ENCODE measurements around the gene SLC16A6. TPM values are rescaled to one million over a fixed set of nuclear protein-coding genes. Genes with fewer than 3 reads are reported as not detected.
"Not testable (repeated sequence)": the region's sequence is repeated elsewhere in the genome, so short reads cannot be mapped to it uniquely, and the experiment has no call there.

Gene SLC16A6
- total RNA-seq, 2 donors from 2014 or later: 0.64 to 5.5 TPM

DNA sequence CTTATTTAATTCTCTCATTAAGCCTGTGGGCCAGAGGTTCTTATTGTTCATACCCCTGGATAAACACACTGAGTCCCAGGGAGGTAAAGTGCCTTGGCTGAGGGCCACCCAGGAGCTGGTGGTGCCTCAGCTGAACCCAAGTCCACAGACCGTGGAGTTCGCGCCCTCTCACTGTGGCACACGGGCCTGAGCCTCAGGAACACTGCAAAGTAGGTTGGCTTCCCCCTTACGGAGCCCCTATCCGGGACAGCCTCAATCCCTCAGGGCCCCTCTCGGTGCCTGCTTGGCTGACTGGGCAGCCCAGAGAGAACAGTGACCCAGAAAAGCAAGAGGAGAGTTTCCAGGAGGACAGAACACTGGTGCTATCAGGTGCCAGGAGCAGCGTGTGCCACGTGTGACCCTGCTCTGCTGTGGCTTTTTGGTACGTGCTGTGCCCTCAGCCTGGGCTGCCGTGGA, 55.6 kb downstream of the SLC16A6 start:
- not testable (repeated sequence) for H3K9me3 Mint-ChIP-seq; H3K27me3 Mint-ChIP-seq; H3K36me3 Mint-ChIP-seq (ENCODE audit: low read depth); ATAC-seq (replicated peaks)
- peaks cover 35% of the 10 kb centered on the region for H3K4me1 Mint-ChIP-seq
- peak overlapping the region; percentile 66 for H3K4me3 Mint-ChIP-seq
- H3K27ac Mint-ChIP-seq: peak overlapping the region; percentile 79

DNA sequence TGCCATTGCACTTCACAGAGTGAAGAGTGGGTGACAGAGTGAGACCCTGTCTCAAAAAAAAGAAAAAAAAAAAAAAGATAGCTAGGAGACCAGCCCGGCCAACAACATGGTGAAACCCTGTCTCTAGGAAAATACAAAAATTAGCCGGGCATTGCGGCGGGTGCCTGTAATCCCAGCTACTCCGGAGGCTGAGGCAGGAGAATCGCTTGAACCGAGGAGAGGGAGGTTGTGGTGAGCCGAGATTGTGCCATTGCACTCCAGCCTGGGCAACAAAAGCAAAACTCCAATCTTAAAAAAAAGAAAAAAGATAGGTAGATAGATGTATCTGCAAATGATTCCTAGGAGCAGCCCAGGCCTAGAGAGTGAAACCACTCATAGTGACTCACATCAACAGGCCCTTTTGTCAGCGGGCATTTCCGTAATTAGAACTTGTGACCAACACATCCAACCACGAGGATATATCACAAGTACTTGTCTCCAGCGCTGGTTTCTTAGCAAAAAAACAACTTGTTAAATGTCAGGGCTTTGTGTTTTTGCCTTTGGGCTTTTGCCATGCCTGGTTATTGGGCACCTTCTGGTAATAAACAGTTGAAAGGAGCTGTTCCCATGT, 56.1 kb downstream of the SLC16A6 start:
- ATAC-seq (replicated peaks): peak; percentile 64
- Mint-ChIP-seq H3K4me3 (peak overlapping the region; percentile 66), H3K27ac (peak overlapping the region; percentile 79), H3K4me1 (peaks cover 29% of the 10 kb centered on the region)
- H3K9me3 Mint-ChIP-seq; H3K27me3 Mint-ChIP-seq; H3K36me3 Mint-ChIP-seq (ENCODE audit: low read depth): not testable (repeated sequence)

DNA sequence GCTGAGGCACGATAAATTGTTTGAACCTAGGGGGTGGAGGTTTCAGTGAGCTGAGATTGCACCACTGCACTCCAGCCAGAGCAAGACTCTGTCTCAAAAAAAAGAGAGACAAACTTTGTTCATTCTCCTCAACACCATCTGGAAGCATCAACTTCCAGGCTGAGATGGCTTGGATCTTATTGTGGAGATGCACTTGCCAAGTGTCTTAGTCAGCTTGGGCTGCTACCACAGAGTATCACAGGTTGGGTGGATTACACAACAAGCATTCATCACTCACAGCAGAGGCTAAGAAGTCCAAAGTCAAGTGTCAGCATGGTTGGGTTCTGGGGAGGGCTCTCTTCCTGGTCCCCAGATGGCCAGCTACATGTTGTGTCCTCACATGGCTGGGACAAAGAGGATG, 58.2 kb downstream of the SLC16A6 start:
- ATAC-seq (replicated peaks); H3K36me3 Mint-ChIP-seq (ENCODE audit: low read depth); H3K9me3 Mint-ChIP-seq; H3K27me3 Mint-ChIP-seq; H3K4me3 Mint-ChIP-seq; H3K27ac Mint-ChIP-seq: not testable (repeated sequence)
- peaks cover 24% of the 10 kb centered on the region for H3K4me1 Mint-ChIP-seq

DNA sequence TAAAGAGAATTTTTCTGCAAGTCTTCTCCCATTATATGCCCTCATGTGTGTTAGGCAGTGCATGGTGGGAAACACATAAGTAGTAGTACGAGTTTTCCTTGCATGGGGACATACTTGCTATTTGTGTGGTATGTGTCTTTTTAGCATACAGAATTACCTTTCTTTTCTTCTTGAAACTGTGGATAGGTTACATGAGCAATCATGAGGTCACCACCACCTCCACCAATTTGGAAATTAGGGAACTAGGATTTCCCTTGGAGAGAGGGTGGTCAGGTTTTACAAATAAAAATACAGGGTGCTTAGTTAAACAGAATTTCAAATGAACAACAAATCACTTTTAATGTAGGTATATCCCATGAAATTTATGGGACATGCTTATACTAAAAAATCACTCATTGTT, 59.4 kb downstream of the SLC16A6 start:
- Mint-ChIP-seq H3K4me3 (no peak overlapping the region), H3K36me3 (ENCODE audit: low read depth) (peaks cover 10% of the 10 kb centered on the region), H3K4me1 (peaks cover 19% of the 10 kb centered on the region), H3K27ac (no peak overlapping the region), H3K27me3 (no peaks in the 10 kb centered on the region), H3K9me3 (no peaks in the 10 kb centered on the region)
- ATAC-seq (replicated peaks): no peak

DNA sequence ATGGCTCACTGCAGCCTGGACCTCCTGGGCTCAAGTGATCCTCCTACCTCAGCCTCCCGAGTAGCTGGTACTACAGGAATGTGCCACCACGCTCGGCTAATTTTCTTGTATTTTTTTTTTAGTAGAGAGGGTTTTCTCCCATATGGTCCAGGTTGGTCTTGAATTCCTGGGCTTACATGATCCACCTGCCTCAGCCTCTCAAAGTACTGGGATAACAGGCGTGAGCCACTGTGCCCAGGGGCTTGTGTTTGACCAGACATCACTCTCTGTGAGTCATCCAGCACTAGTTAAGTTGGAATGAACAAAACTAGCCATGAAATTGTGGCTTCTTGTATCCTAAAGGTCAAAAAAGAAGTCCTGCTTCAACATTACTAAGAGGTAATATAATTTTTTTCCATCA, 59.8 kb downstream of the SLC16A6 start:
- not testable (repeated sequence) for H3K4me3 Mint-ChIP-seq; H3K9me3 Mint-ChIP-seq; H3K27me3 Mint-ChIP-seq; H3K27ac Mint-ChIP-seq; ATAC-seq (replicated peaks)
- Mint-ChIP-seq H3K4me1 (peaks cover 19% of the 10 kb centered on the region), H3K36me3 (ENCODE audit: low read depth) (peaks cover 10% of the 10 kb centered on the region)

DNA sequence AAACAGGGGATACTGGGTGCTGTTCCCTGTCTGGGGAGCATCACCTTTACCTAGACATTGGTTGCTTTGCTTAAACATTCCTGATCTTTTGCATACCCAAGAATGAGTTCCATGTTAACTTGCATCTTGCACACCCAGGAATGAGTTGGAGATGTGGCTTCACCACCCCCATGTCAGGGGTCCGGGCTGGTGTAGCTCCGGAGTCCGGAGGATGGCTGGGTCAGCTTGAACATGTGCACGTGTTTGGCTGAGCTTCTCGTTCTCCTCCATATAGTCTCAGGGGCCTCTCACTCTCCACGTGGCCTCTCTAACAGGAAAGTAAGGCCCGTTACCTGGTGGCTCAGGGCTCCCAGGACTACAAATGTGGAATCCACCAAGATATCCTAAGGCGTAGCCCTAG, 61.3 kb downstream of the SLC16A6 start:
- no peaks in the 10 kb centered on the region for H3K9me3 Mint-ChIP-seq
- no peaks in the 10 kb centered on the region for H3K27me3 Mint-ChIP-seq
- peaks cover 24% of the 10 kb centered on the region for H3K4me1 Mint-ChIP-seq
- no peak overlapping the region for H3K27ac Mint-ChIP-seq
- H3K36me3 Mint-ChIP-seq (ENCODE audit: low read depth): peaks cover 10% of the 10 kb centered on the region
- no peak for ATAC-seq (replicated peaks)
- H3K4me3 Mint-ChIP-seq: no peak overlapping the region

DNA sequence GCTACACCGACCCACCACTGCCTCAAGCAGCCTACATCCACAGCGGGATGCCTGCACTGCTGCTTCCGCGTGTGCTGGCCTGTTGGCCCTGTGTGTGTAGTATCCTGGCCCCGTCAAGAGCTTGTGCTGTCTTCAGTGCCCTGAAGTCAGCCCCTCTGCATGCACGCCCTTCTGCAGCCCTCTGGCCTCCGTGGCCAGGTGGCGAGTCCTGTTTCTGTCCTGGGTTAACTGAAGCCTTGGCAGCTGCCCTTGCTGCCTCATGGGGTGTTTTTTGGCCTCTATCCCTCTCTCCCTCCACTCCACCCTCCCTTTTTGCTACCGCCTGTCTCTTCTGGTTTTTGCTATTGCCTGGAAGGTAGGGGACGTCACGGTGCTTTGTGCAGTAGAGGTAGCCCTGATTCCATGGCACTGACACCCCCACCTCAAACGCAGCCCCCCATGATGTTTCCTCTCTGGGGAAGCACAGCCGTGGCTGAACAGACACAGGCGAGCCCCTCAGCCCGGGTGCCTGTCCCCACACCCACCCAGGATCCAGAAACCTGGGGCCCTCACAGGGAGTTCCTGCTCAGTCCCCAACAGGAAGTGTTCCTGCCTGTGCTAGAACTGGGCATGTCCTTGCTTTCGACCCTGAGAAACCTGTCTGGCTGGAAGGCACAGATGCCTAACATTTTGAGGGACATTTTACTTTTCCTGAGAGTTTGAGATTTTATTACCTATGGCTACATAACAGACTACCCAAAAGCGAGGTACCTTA, 61.9 kb downstream of the SLC16A6 start:
- no peak for ATAC-seq (replicated peaks)
- Mint-ChIP-seq H3K27me3 (no peaks in the 10 kb centered on the region), H3K36me3 (ENCODE audit: low read depth) (peaks cover 10% of the 10 kb centered on the region), H3K9me3 (no peaks in the 10 kb centered on the region), H3K27ac (peak overlapping the region; percentile 80), H3K4me3 (peak overlapping the region; percentile 53), H3K4me1 (peaks cover 26% of the 10 kb centered on the region)

DNA sequence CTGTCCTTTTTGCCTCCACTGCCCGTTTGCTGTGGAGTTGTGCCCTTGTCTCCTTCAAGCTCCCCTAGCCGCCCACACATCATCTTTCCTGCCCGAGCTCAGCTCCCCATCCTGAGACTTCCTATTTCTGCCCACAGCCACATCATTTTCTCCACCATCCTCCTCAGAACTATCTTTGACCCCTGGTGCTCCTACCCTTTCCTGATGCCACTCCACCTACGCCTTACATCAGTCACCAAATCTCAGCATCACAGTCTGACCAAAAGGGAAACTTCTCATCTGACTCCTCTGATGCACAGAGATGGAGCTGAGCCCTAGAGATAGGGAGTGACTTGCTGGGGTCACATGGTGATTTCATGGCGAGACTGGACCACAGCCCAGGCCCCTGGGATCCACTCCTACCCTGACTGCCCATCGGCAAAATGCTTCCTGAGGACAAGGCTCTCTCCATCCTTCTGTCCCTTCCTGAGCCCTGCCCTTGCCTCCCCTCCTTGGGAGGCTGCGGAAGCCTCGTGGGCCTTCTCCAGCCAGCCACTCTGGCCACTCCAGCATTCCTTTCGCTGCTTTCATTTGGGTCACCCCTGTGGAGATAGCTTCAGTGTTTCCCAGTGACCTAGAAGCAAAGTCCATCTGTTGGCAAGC, 62.8 kb downstream of the SLC16A6 start:
- H3K9me3 Mint-ChIP-seq, H3K27me3 Mint-ChIP-seq: not testable (repeated sequence)
- H3K4me1 Mint-ChIP-seq: peaks cover 26% of the 10 kb centered on the region
- peak overlapping the region; percentile 80 for H3K27ac Mint-ChIP-seq
- H3K4me3 Mint-ChIP-seq: peak overlapping the region; percentile 53
- H3K36me3 Mint-ChIP-seq (ENCODE audit: low read depth): peaks cover 10% of the 10 kb centered on the region
- ATAC-seq (replicated peaks): peak; percentile 97

DNA sequence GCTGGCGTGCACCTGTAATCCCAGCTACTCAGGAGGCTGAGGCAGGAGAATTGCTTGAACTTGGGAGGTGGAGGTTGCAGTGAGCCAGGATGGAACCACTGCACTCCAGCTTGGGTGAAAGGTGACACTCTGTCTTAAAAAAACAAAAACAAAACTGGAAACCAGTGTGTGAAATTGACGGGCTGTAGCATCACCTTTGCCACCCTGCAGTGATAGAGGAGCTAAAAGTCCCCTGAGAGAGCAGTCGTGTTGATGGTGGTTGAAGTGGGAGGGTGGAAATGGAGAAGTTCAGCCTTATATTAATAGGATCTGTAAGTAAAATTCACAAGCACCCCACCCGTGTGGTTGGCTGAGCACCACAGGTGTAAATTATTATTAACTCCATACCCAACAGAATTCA, 65.9 kb downstream of the SLC16A6 start:
- not testable (repeated sequence) for ATAC-seq (replicated peaks); H3K27me3 Mint-ChIP-seq; H3K27ac Mint-ChIP-seq

DNA sequence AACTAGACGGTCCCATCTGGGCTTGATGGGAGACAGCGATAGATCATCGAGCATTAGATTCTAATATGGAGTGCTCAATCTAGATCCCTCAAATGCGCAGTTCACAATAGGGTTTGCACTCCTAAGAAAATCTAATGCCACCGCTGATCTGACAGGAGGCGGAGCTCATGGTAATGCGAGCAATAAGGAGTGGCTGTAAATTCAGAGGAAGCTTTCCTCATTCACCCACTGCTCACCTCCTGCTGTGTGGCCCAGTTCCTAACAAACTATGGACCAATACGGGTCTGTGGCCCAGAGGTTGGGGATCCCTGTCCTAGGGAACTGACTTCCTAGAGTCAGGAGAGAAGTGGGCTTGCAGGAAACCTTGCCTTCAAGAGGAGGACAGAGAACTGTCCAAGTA, 68.3 kb downstream of the SLC16A6 start:
- Mint-ChIP-seq H3K27ac (no peak overlapping the region), H3K27me3 (no peaks in the 10 kb centered on the region), H3K4me1 (peaks cover 17% of the 10 kb centered on the region), H3K4me3 (no peak overlapping the region), H3K36me3 (ENCODE audit: low read depth) (peaks cover 19% of the 10 kb centered on the region), H3K9me3 (no peaks in the 10 kb centered on the region)
- no peak for ATAC-seq (replicated peaks)

More for the DNA sequence above, 65.9 kb downstream of the SLC16A6 start:
- Mint-ChIP-seq H3K36me3 (ENCODE audit: low read depth) (peaks cover 10% of the 10 kb centered on the region), H3K4me1 (peaks cover 29% of the 10 kb centered on the region)
- H3K4me3 Mint-ChIP-seq, H3K9me3 Mint-ChIP-seq: not testable (repeated sequence)

DNA sequence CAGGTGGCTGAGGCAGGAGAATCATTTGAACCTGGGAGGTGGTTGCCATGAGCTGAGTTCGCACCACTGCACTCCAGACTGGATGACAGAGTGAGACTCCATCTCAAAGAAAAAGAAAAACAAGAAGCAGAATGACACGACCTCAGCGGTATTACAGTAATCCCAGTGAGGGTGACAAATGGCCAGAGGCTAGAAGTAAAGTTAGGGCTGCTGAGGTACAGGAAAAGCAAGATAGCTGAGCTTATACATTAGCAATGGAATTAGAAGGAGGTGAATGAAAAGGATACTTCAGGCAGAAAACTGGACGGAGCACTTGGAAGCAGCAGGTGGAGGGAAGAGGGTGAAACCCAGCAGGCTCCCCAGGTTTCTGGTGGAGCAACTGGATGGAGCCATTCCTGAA, 69.1 kb downstream of the SLC16A6 start:
- Mint-ChIP-seq H3K27ac (no peak overlapping the region), H3K9me3 (no peaks in the 10 kb centered on the region), H3K27me3 (no peaks in the 10 kb centered on the region), H3K4me3 (no peak overlapping the region), H3K36me3 (ENCODE audit: low read depth) (peaks cover 16% of the 10 kb centered on the region), H3K4me1 (peaks cover 14% of the 10 kb centered on the region)
- no peak for ATAC-seq (replicated peaks)

DNA sequence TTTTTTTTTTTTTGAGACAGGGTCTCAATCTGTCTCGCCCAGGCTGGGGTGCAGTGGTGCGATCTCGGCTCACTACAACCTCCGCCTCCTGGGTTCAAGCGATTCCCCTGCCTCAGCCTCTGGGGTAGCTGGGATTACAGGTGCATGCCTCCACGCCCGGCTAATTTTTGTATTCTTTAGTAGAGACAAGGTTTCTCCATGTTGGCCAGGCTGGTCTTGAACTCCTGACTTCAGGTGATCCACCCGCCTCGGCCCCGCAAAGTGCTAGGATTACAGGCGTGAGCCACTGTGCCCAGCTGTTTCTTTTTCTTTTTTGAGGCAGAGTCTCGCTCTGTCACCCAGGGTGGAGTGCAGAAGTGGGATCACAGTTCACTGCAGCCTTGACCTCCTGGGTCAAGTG, 70.1 kb downstream of the SLC16A6 start:
- ATAC-seq (replicated peaks); H3K27me3 Mint-ChIP-seq: not testable (repeated sequence)

DNA sequence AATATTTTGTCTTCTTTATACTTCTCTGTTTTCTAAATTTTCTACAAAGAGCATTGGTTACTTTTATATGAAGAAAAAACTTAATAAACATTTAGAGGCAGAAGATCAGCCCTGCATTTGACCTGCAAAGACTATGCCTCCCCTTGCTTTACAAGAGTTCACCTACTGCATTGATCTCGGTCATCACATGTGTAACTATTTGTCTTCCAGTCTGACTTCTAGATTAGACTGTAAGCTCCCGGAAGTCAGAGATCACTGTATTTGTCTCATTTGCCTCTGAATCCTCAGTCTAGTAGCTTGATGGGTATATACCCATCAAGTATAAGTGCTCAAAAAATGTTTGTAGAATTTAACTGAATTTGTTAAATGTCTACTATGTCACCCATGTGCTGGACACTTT, 70.7 kb downstream of the SLC16A6 start:
- not testable (repeated sequence) for H3K9me3 Mint-ChIP-seq; H3K27me3 Mint-ChIP-seq; ATAC-seq (replicated peaks); H3K4me3 Mint-ChIP-seq
- Mint-ChIP-seq H3K36me3 (ENCODE audit: low read depth) (peaks cover 23% of the 10 kb centered on the region), H3K4me1 (peaks cover 14% of the 10 kb centered on the region), H3K27ac (peak overlapping the region; percentile 5)

More for the DNA sequence above, 70.1 kb downstream of the SLC16A6 start:
- peaks cover 17% of the 10 kb centered on the region for H3K36me3 Mint-ChIP-seq (ENCODE audit: low read depth)
- not testable (repeated sequence) for H3K4me3 Mint-ChIP-seq, H3K9me3 Mint-ChIP-seq
- H3K4me1 Mint-ChIP-seq: peaks cover 14% of the 10 kb centered on the region
- H3K27ac Mint-ChIP-seq: peak overlapping the region; percentile 5

DNA sequence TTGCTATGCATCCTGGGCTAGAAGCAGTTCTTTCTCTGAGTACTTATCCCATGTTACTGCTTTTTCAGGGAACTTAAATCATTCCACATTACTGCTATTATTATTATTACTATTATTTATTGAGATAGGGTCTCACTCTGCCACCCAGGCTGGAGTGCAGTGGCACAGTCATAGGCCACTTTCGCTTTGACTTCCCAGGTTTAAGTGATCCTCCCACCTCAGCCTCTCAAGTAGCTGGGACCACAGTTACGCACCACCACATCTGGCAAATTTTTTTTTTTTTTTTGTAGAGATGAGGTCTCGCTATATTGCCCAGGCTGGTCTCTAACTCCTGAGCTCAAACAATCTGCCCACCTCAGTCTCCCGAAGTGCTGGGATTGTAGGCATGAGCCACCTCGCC, 71.5 kb downstream of the SLC16A6 start:
- H3K4me1 Mint-ChIP-seq, H3K4me3 Mint-ChIP-seq, H3K27me3 Mint-ChIP-seq, H3K9me3 Mint-ChIP-seq: not testable (repeated sequence)
- peaks cover 30% of the 10 kb centered on the region for H3K36me3 Mint-ChIP-seq (ENCODE audit: low read depth)
- H3K27ac Mint-ChIP-seq: peak overlapping the region; percentile 39
- ATAC-seq (replicated peaks): peak; percentile 76
